Endothelial cell of umbilical vein (primary cell): ENCODE data around the gene TOP2B.

Source experiments
- EZH2 ChIP-seq: IDR thresholded peaks from 2 replicates; pipeline ENCODE4 v1.6.1; 2012; ENCODE audit warnings: borderline replicate concordance, low read depth, mild to moderate bottlenecking, moderate library complexity, low read length, inconsistent platforms; ENCODE audit not compliant: severe bottlenecking
- POLR2AphosphoS5 ChIP-seq: IDR thresholded peaks from 2 replicates; pipeline ENCODE4 v1.6.1; 2012; ENCODE audit warnings: low read depth, mild to moderate bottlenecking, control low read depth, low read length, moderate library complexity; ENCODE audit not compliant: insufficient read depth
- TF ChIP-seq, protein P1 (sequence below), 2 donors: IDR thresholded peaks; 1 replicate in 1 of 2; 2 replicates in 1 of 2; pipeline ENCODE4 v1.5.1; 2011; ENCODE audit warnings: low read length in 2 of 2, mild to moderate bottlenecking in 2 of 2, moderate library complexity in 2 of 2, control low read depth in 1 of 2, inconsistent platforms in 1 of 2, low read depth in 1 of 2; ENCODE audit not compliant: insufficient read depth in 1 of 2; ENCODE audit errors: extremely low read depth in 1 of 2

GRCh38 chr3:25567806-25568524, 96.7 kb downstream of the TOP2B start:
- TF ChIP-seq EZH2, result no peak
- TF ChIP-seq, protein P1, sequence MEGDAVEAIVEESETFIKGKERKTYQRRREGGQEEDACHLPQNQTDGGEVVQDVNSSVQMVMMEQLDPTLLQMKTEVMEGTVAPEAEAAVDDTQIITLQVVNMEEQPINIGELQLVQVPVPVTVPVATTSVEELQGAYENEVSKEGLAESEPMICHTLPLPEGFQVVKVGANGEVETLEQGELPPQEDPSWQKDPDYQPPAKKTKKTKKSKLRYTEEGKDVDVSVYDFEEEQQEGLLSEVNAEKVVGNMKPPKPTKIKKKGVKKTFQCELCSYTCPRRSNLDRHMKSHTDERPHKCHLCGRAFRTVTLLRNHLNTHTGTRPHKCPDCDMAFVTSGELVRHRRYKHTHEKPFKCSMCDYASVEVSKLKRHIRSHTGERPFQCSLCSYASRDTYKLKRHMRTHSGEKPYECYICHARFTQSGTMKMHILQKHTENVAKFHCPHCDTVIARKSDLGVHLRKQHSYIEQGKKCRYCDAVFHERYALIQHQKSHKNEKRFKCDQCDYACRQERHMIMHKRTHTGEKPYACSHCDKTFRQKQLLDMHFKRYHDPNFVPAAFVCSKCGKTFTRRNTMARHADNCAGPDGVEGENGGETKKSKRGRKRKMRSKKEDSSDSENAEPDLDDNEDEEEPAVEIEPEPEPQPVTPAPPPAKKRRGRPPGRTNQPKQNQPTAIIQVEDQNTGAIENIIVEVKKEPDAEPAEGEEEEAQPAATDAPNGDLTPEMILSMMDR (IDR thresholded peaks at IDR 0.05; ENCODE audit: extremely low read depth in 1 of 2, insufficient read depth in 1 of 2, low read depth in 1 of 2, low read length in 2 of 2), result no peak
- no peak for TF ChIP-seq POLR2AphosphoS5
